Right lobe of liver (tissue), 6 donors: ENCODE measurements around the gene LMF2. TPM values are rescaled to one million over a fixed set of nuclear protein-coding genes. Genes with fewer than 3 reads are reported as not detected.

Experiments
- ATAC-seq, 4 donors: fragments of 200-7000 bp; cut with Tn5 transposase; one replicate each; pipeline ENCODE4 v1.9.1; 2020; ENCODE audit warnings: mild to moderate bottlenecking in 4 of 4, moderate library complexity in 4 of 4
- DNase-seq, 3 donors: peaks; one replicate each; pipeline ENCODE4 v3.0.0-alpha.2; 2020
- H3K27ac ChIP-seq, 3 donors: fragments of 200-600 bp; one replicate each; pipeline ENCODE4 v1.8.0; 2022
- H3K27me3 ChIP-seq, 2 donors: fragments of 200-600 bp; one replicate each; pipeline ENCODE4 v1.8.0; 2022
- H3K36me3 ChIP-seq, 4 donors: fragments of 200-600 bp; sonication (generic) in 1 of 4; one replicate each; pipeline versions ENCODE4 v1.5.1 to v1.8.0; 2017 to 2022; ENCODE audit warnings: control low read depth in 1 of 4
- H3K4me1 ChIP-seq, 4 donors: fragments of 200-600 bp; sonication (generic) in 1 of 4; one replicate each; pipeline versions ENCODE4 v1.5.1 to v1.8.0; 2017 to 2022; ENCODE audit warnings: control low read depth in 1 of 4
- H3K4me3 ChIP-seq, 3 donors: fragments of 200-600 bp; one replicate each; pipeline ENCODE4 v1.8.0; 2022
- H3K9me3 ChIP-seq, 4 donors: fragments of 200-600 bp; sonication (generic) in 1 of 4; one replicate each; pipeline versions ENCODE4 v1.5.1 to v1.8.0; 2017 to 2022; ENCODE audit warnings: control low read depth in 1 of 4
- CTCF ChIP-seq, 4 donors: fragments of 200-600 bp in 3 of 4; fragments of 450-650 bp in 1 of 4; IDR thresholded peaks; one replicate each; pipeline versions ENCODE4 v1.5.1 to v1.8.0; 2016 to 2022; ENCODE audit warnings: antibody characterized with exemption in 4 of 4, mild to moderate bottlenecking in 2 of 4
- POLR2A ChIP-seq: fragments of 450-650 bp; IDR thresholded peaks from one replicate; pipeline ENCODE4 v1.6.1; 2017; ENCODE audit warnings: antibody characterized with exemption, mild to moderate bottlenecking
- WGBS: methylation state at CpG from one replicate; pipeline ENCODE4 v1.1.6; 2018; ENCODE audit warnings: low coverage, low lambda C conversion rate; ENCODE audit not compliant: insufficient coverage; ENCODE audit errors: missing lambda C conversion rate; 5-methylcytosine and 5-hydroxymethylcytosine counted together
- intact Hi-C, 2 donors: fragments of 100-400 bp; cut with DNase I; formaldehyde crosslinking; loops; one replicate each; pipeline versions ENCODE4 v1.11.2 to v1.14.1; 2022
- total RNA-seq, 6 experiments: library from RNA; depleted of rRNA in 2 of 6; stranded (reverse); fragments of >200 nt in 2 of 6; fragmentation: NEBNext Ultra II Directional in 3 of 6; extraction: Animal tissue kit (Norgen Biotek cat#: 25700) in 3 of 6; gene quantifications; one replicate each; pipeline versions ENCODE4 v1.1.0 to v1.2.4, GENCODE V29; 2016 to 2023
- donor health status: DM: no; HTN: yes; CAD: no.
- donor health status: DM: no; HTN: no; CAD: no.
- donor health status: DM: no; HTN: no; CAD: no.
- donor health status: DM: no; HTN: yes; CAD: no.
- donor health status: DM: no; HTN: yes; CAD: no.

LMF2 gene
- total RNA-seq, 6 experiments from 2014 or later = 33.2 to 47.6 (median 41.7) TPM

DNA sequence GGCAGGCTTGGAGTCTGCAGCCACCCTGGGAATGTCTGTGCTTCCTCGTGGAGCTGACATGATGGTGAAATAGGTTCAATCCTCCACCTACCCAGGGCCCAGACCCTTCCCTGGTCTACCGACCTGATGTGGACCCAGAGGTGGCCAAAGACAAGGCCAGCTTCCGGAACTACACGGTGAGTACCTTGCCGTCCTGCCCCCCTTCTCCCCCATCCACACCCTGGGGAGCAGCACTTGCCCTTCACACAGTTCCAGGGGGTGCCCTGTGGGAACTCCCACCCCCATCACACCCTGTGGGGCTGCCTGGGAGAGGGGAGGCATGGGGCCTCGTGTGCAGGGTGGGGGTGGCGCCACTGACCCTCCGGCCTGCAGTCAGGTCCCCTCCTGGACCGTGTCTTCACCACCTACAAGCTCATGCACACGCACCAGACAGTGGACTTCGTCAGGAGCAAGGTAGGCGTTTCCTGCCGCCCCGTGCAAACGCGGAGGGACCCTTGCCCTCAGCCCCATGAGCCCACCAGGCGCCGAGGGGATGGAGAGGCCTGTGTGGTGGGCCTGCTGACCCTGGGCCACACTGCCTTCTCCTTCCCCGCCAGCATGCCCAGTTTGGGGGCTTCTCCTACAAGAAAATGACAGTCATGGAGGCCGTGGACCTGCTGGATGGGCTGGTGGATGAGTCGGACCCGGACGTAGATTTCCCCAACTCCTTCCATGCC lies 20.1 kb downstream of the LMF2 start:
- no CpG with 5 or more reads among the region's 23 CpGs for WGBS
- Histone ChIP-seq H3K4me3 (no peak overlapping the region), H3K4me1 (peaks cover 0 to 5% (median 1%) of the 10 kb centered on the region in 4 donors), H3K27me3 (no peaks in the 10 kb centered on the region), H3K27ac (no peak overlapping the region), H3K9me3 (no peaks in the 10 kb centered on the region), H3K36me3 (no peaks in the 10 kb centered on the region)
- no peak for TF ChIP-seq CTCF (IDR thresholded peaks at IDR 0.05)
- TF ChIP-seq POLR2A = no peak
- ATAC-seq (no peak), DNase-seq (peak in 2 of 3 donors; percentile 18 to 39)
- intact Hi-C loops = loop anchor here in 1 of 2 donors (10.0 kb wide), 1 partner anchor 243 kb away; the partner anchor contains the start of gene TUBGCP6

DNA sequence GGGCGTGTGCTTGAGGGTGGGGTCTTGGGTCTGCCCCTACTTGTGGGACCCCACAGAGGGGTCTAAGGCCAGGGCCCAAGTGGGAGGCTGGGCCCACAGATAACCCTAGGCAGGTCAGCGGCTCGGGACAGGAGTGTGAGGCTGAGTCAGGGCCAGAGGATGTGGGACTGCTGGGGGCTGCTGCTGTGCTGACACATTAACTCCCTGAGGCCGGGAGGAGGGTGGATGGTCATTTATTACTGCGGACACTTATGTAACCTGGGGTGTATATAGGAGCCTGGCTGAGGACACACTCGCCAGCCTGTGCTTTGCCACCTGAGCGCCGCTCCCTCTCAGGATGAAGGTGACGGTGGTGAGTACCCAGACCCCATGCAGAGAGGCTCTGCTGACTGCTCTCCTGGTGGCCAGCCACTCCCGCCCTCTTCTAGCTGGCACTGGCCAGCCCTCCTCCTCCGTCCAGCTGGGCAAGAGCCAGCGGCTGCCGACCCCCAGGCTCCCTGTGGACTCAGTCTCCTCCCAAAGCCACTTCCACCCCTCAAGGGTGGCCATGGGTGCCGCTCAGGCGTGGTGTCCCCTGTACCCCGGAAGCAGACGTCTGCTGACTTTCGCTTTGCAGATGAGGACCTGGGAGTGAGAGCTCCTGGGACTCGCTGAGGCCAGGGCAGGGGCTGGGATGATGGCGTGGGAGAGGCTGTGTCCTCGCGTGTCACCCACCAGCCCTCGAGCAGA lies 20.8 kb downstream of the LMF2 start, which contains the start of gene MIOX:
TSS of gene MIOX (plus strand) at position 299 of the 729 bp plus-strand sequence. CDS start at position 338, 39 bp downstream.
- Histone ChIP-seq H3K9me3 (no peaks in the 10 kb centered on the region), H3K27ac (no peak within 1 kb of the TSS), H3K4me1 (peaks cover 0 to 11% (median 1%) of the 10 kb centered on the region in 4 donors), H3K36me3 (no peaks in the 10 kb centered on the region), H3K27me3 (no peaks in the 10 kb centered on the region), H3K4me3 (no peak within 1 kb of the TSS)
- no peak for ATAC-seq
- TF ChIP-seq CTCF (IDR thresholded peaks at IDR 0.05) (no peak), POLR2A (no peak)
- peak in 1 of 3 donors; percentile 42 for DNase-seq
- intact Hi-C loops = loop anchor here in 1 of 2 donors (10.0 kb wide), 1 partner anchor 242 kb away; the partner anchor contains the start of gene TUBGCP6
- 75% methylated on average over 5 of the region's 23 CpGs for WGBS

DNA sequence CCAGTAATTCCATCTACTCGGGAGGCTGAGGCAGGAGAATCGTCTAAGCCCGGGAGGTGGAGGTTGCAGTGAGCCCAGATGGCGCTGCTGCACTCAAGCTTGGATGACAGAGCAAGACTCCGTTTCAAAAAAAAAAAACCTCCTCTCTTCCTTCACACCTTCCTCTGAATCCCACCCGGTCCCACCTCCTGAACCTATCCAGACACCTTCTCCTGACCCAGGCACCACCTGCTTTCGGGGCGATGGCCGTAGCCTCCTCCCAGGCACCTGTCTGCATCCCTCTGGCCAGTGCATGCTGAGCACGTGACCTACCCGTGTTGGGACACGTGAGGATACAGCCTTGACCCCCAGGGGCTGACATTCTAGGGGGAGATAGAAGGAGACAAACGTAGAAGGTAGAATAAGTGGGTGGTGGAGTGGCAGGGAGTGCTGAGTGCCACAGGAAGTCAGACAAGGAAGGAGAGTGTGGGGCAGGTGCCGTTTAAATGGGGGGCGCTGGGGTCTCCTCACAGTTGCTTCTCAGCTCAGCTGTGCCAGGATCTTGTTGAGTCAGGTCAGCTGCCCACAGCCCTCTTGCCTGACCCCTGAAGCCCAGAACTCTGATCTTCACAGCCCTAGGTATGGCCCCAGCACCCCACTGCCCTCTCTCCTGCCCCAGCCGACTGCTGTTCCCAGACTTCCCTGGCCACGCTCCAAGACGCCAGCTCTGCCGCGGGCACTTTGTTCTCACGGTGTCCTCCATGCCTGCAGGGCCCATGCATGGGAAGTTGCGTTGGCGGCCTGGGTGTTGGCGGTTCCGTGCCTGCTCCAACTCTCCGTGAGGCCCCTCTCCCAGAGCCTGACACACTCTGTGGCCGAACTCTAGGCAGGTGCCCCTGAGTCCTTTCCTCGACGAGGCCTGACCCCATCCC lies 22.0 kb downstream of the LMF2 start:
- WGBS = 36% methylated on average over 17 of the region's 29 CpGs
- no peak overlapping the region for H3K27ac ChIP-seq
- TF ChIP-seq CTCF (IDR thresholded peaks at IDR 0.05) (no peak), POLR2A (no peak)
- H3K27me3 ChIP-seq = no peaks in the 10 kb centered on the region
- H3K9me3 ChIP-seq = no peaks in the 10 kb centered on the region
- DNase-seq (peak; percentile 73 to 80 (median 79)), ATAC-seq (peak; percentile 51 to 68 (median 64))
- no peaks in the 10 kb centered on the region for H3K36me3 ChIP-seq
- H3K4me3 ChIP-seq = no peak overlapping the region
- intact Hi-C loops = loop anchor here in 1 of 2 donors (10.0 kb wide), 1 partner anchor 241 kb away; the partner anchor contains the start of gene TUBGCP6
- H3K4me1 ChIP-seq = peaks cover 0 to 11% (median 1%) of the 10 kb centered on the region in 4 donors
